CD8-positive, alpha-beta memory T cell (primary cell): ENCODE measurements around the gene SMIM35. TPM values are rescaled to one million over a fixed set of nuclear protein-coding genes. Genes with fewer than 3 reads are reported as not detected.
"Not testable (repeated sequence)": the region's sequence is repeated elsewhere in the genome, so short reads cannot be mapped to it uniquely, and the experiment has no call there.

ENCODE experiments used
- CTCF ChIA-PET: fragments of 350-600 bp; sonication (Branson Sonifier 250); formaldehyde crosslinking; loops from one replicate; lab custom pipeline; 2021; ENCODE audit warnings: antibody characterized with exemption; lab: Charles Lee
- POLR2A ChIA-PET: fragments of 350-600 bp; sonication (Branson Sonifier 250); formaldehyde crosslinking; loops from one replicate; lab custom pipeline; 2021; ENCODE audit warnings: antibody characterized with exemption; lab: Charles Lee
- DNase-seq, 5 donors: peaks; one replicate each; pipeline versions ENCODE4 v3.0.0 to v3.0.0-alpha.2; 2020 to 2022; ENCODE audit warnings: mixed read lengths in 1 of 5
- H3K27ac ChIP-seq: one replicate; pipeline ENCODE4 v1.7.0; 2013; ENCODE audit warnings: low read depth, mild to moderate bottlenecking, low read length, moderate library complexity
- H3K27me3 ChIP-seq: 2 replicates; pipeline ENCODE4 v1.7.0; 2013; ENCODE audit warnings: low read length, mild to moderate bottlenecking; ENCODE audit not compliant: insufficient read depth, poor library complexity, severe bottlenecking
- H3K36me3 ChIP-seq: 2 replicates; pipeline ENCODE4 v1.7.0; 2013; ENCODE audit warnings: mild to moderate bottlenecking, low read length, moderate library complexity; ENCODE audit not compliant: insufficient read depth
- H3K4me1 ChIP-seq: 2 replicates; pipeline ENCODE4 v1.7.0; 2013; ENCODE audit warnings: mild to moderate bottlenecking, low read length, moderate library complexity; ENCODE audit not compliant: insufficient read depth
- H3K4me3 ChIP-seq: 2 replicates; pipeline ENCODE4 v1.7.0; 2013; ENCODE audit warnings: mild to moderate bottlenecking, low read length
- H3K9me3 ChIP-seq: 2 replicates; pipeline ENCODE4 v1.7.0; 2013; ENCODE audit warnings: mild to moderate bottlenecking, low read length
- H3K27ac Mint-ChIP-seq, 8 donors: one replicate each; pipeline ENCODE4 v1.8.0; 2020 to 2021; ENCODE audit warnings: mixed read lengths in 8 of 8, mild to moderate bottlenecking in 6 of 8, inconsistent platforms in 3 of 8, moderate library complexity in 3 of 8
- H3K27me3 Mint-ChIP-seq, 2 donors: one replicate each; pipeline ENCODE4 v1.8.0; 2020 to 2021; ENCODE audit warnings: mixed read lengths in 2 of 2, mild to moderate bottlenecking in 1 of 2, moderate library complexity in 1 of 2
- H3K36me3 Mint-ChIP-seq, 3 donors: one replicate each; pipeline ENCODE4 v1.8.0; 2020 to 2021; ENCODE audit warnings: mixed read lengths in 3 of 3, inconsistent platforms in 1 of 3, mild to moderate bottlenecking in 1 of 3
- H3K4me1 Mint-ChIP-seq, 3 donors: one replicate each; pipeline ENCODE4 v1.8.0; 2020 to 2021; ENCODE audit warnings: mixed read lengths in 3 of 3, inconsistent platforms in 1 of 3, mild to moderate bottlenecking in 1 of 3
- H3K4me3 Mint-ChIP-seq, 7 donors: one replicate each; pipeline ENCODE4 v1.8.0; 2020 to 2021; ENCODE audit warnings: mixed read lengths in 7 of 7, mild to moderate bottlenecking in 6 of 7, moderate library complexity in 4 of 7, inconsistent platforms in 2 of 7
- H3K9me3 Mint-ChIP-seq, 5 donors: one replicate each; pipeline ENCODE4 v1.8.0; 2020 to 2022; ENCODE audit warnings: mixed read lengths in 5 of 5, mild to moderate bottlenecking in 3 of 5, moderate library complexity in 2 of 5, inconsistent platforms in 1 of 5
- polyA plus RNA-seq: library from polyadenylated mRNA; unstranded; fragments of 300-500 nt; fragmentation: Illumina TruSeq; gene quantifications from one replicate; pipeline ENCODE4 v1.2.3, GENCODE V29; 2021
- total RNA-seq, 2 experiments: library from RNA; stranded (reverse); gene quantifications; one replicate each; pipeline ENCODE4 v1.2.3, GENCODE V29; 2021

The SMIM35 gene
- total and polyA plus RNA-seq, 3 experiments from 2014 or later: 0.40 to 2.4 (median 0.63) TPM

GRCh38 chr11:118064956-118065355 is 21.8 kb downstream of the SMIM35 start:
- no peaks in the 10 kb centered on the region for H3K9me3 Mint-ChIP-seq
- H3K9me3 ChIP-seq: no peaks in the 10 kb centered on the region
- peaks cover 2 to 12% of the 10 kb centered on the region in 2 donors for H3K27me3 Mint-ChIP-seq
- H3K27ac ChIP-seq: no peak overlapping the region
- no peak for DNase-seq
- H3K4me1 ChIP-seq: no peaks in the 10 kb centered on the region
- H3K4me3 Mint-ChIP-seq: no peak overlapping the region
- ChIA-PET POLR2A (no interaction called here), CTCF (no interaction called here)
- H3K36me3 Mint-ChIP-seq: no peaks in the 10 kb centered on the region
- H3K36me3 ChIP-seq: no peaks in the 10 kb centered on the region
- peak overlapping the region in 1 of 8 donors; percentile 51 for H3K27ac Mint-ChIP-seq
- no peaks in the 10 kb centered on the region for H3K27me3 ChIP-seq
- no peak overlapping the region for H3K4me3 ChIP-seq
- H3K4me1 Mint-ChIP-seq: peaks cover 4 to 5% (median 5%) of the 10 kb centered on the region in 3 donors

GRCh38 chr11:118062631-118063030 is 24.1 kb downstream of the SMIM35 start:
- H3K27me3 Mint-ChIP-seq, H3K4me3 ChIP-seq, H3K4me1 ChIP-seq, H3K27ac Mint-ChIP-seq, H3K9me3 ChIP-seq, CTCF ChIA-PET, H3K9me3 Mint-ChIP-seq, DNase-seq, H3K27ac ChIP-seq, H3K36me3 ChIP-seq, H3K36me3 Mint-ChIP-seq, H3K27me3 ChIP-seq, H3K4me3 Mint-ChIP-seq, POLR2A ChIA-PET: not testable (repeated sequence)
- peaks cover 8 to 15% (median 14%) of the 10 kb centered on the region in 3 donors for H3K4me1 Mint-ChIP-seq

- H3K27ac Mint-ChIP-seq, H3K36me3 ChIP-seq, DNase-seq, H3K4me3 ChIP-seq, POLR2A ChIA-PET, H3K36me3 Mint-ChIP-seq, H3K27me3 ChIP-seq, H3K4me3 Mint-ChIP-seq, H3K27ac ChIP-seq, H3K4me1 ChIP-seq, H3K9me3 ChIP-seq, H3K27me3 Mint-ChIP-seq, H3K9me3 Mint-ChIP-seq: not testable (repeated sequence)
- peaks cover 8 to 16% (median 15%) of the 10 kb centered on the region in 3 donors for H3K4me1 Mint-ChIP-seq
- CTCF ChIA-PET: interaction anchor here (1.5 kb wide), 1 partner anchor 9 kb away, joined by 6 read pairs; no protein-coding TSS in a partner anchor
Measured at GRCh38 chr11:118062181-118062580, 24.6 kb downstream of the SMIM35 start.

GRCh38 chr11:118061586-118062125 is 25.1 kb downstream of the SMIM35 start:
- POLR2A ChIA-PET: no interaction called here
- Mint-ChIP-seq H3K27me3 (peaks cover 5 to 7% of the 10 kb centered on the region in 2 donors), H3K9me3 (no peaks in the 10 kb centered on the region), H3K36me3 (no peaks in the 10 kb centered on the region), H3K4me3 (no peak overlapping the region), H3K4me1 (peaks cover 10 to 17% (median 15%) of the 10 kb centered on the region in 3 donors), H3K27ac (no peak overlapping the region)
- Histone ChIP-seq H3K27me3 (no peaks in the 10 kb centered on the region), H3K9me3 (no peaks in the 10 kb centered on the region), H3K4me1 (no peaks in the 10 kb centered on the region), H3K27ac (no peak overlapping the region), H3K4me3 (no peak overlapping the region), H3K36me3 (no peaks in the 10 kb centered on the region)
- no peak for DNase-seq
- CTCF ChIA-PET: interaction anchor here (1.5 to 1.7 kb wide), 2 partner anchors 9 to 218 kb away, joined by 6 read pairs; no protein-coding TSS in a partner anchor

GRCh38 chr11:118060869-118061268 is 25.9 kb downstream of the SMIM35 start:
- H3K27ac ChIP-seq: no peak overlapping the region
- Mint-ChIP-seq H3K27me3 (peaks cover 3 to 5% of the 10 kb centered on the region in 2 donors), H3K4me1 (peaks cover 10 to 17% (median 15%) of the 10 kb centered on the region in 3 donors), H3K9me3 (no peaks in the 10 kb centered on the region), H3K36me3 (no peaks in the 10 kb centered on the region), H3K27ac (no peak overlapping the region), H3K4me3 (no peak overlapping the region)
- no peaks in the 10 kb centered on the region for H3K27me3 ChIP-seq
- DNase-seq: no peak
- no peaks in the 10 kb centered on the region for H3K36me3 ChIP-seq
- H3K9me3 ChIP-seq: no peaks in the 10 kb centered on the region
- H3K4me1 ChIP-seq: no peaks in the 10 kb centered on the region
- ChIA-PET CTCF (interaction anchor here (1.0 to 1.7 kb wide), 4 partner anchors 8 to 253 kb away, joined by 3 to 6 read pairs (median 4); no protein-coding TSS in a partner anchor), POLR2A (no interaction called here)
- no peak overlapping the region for H3K4me3 ChIP-seq

GRCh38 chr11:118060081-118060661 is 26.6 kb downstream of the SMIM35 start:
- H3K4me3 Mint-ChIP-seq: no peak overlapping the region

GRCh38 chr11:118059246-118059940 is 27.4 kb downstream of the SMIM35 start:
- peaks cover 3 to 7% of the 10 kb centered on the region in 2 donors for H3K27me3 Mint-ChIP-seq
- H3K27ac Mint-ChIP-seq: no peak overlapping the region
- Histone ChIP-seq H3K9me3 (no peaks in the 10 kb centered on the region), H3K4me1 (no peaks in the 10 kb centered on the region), H3K36me3 (no peaks in the 10 kb centered on the region), H3K4me3 (no peak overlapping the region), H3K27me3 (no peaks in the 10 kb centered on the region), H3K27ac (no peak overlapping the region)
- H3K9me3 Mint-ChIP-seq: no peaks in the 10 kb centered on the region
- DNase-seq: no peak
- POLR2A ChIA-PET: no interaction called here
- no peaks in the 10 kb centered on the region for H3K36me3 Mint-ChIP-seq
- no peak overlapping the region for H3K4me3 Mint-ChIP-seq
- CTCF ChIA-PET: interaction anchor here (1.0 to 2.6 kb wide), 4 partner anchors 112 to 252 kb away, joined by 3 to 9 read pairs (median 6); no protein-coding TSS in a partner anchor
- peaks cover 5 to 13% (median 11%) of the 10 kb centered on the region in 3 donors for H3K4me1 Mint-ChIP-seq

More at GRCh38 chr11:118060081-118060661, 26.6 kb downstream of the SMIM35 start:
- POLR2A ChIA-PET: no interaction called here
- no peaks in the 10 kb centered on the region for H3K9me3 ChIP-seq
- H3K27ac ChIP-seq: no peak overlapping the region
- H3K4me1 ChIP-seq: no peaks in the 10 kb centered on the region
- H3K27me3 ChIP-seq: no peaks in the 10 kb centered on the region
- H3K4me3 ChIP-seq: no peak overlapping the region
- CTCF ChIA-PET: interaction anchor here (1.0 to 1.7 kb wide), 3 partner anchors 113 to 252 kb away, joined by 3 to 6 read pairs (median 3); no protein-coding TSS in a partner anchor
- DNase-seq: no peak
- H3K36me3 ChIP-seq: no peaks in the 10 kb centered on the region
- peaks cover 6 to 13% (median 11%) of the 10 kb centered on the region in 3 donors for H3K4me1 Mint-ChIP-seq
- no peaks in the 10 kb centered on the region for H3K36me3 Mint-ChIP-seq
- H3K27ac Mint-ChIP-seq: peak overlapping the region in 1 of 8 donors; percentile 33
- peaks cover 3 to 7% of the 10 kb centered on the region in 2 donors for H3K27me3 Mint-ChIP-seq
- H3K9me3 Mint-ChIP-seq: no peaks in the 10 kb centered on the region
